T-cell (primary cell): ENCODE measurements around the gene SIRPB2. TPM values are rescaled to one million over a fixed set of nuclear protein-coding genes. Genes with fewer than 3 reads are reported as not detected.

ENCODE experiments used
- ATAC-seq, 4 experiments: fragments of 200-7000 bp in 3 of 4; fragments of 150-1000 bp in 1 of 4; cut with Tn5 transposase; replicated peaks in 1 of 4; 1 replicate in 3 of 4; 2 replicates in 1 of 4; pipeline ENCODE4 v1.10.0; 2021; ENCODE audit warnings: moderate library complexity in 3 of 4, mild to moderate bottlenecking in 2 of 4, moderate number of reproducible peaks in 1 of 4
- CTCF ChIA-PET, 2 donors: fragments of 300-600 bp; sonication (Branson Sonifier 250); formaldehyde crosslinking; loops; one replicate each; lab custom pipeline; 2022; ENCODE audit warnings: antibody characterized with exemption in 2 of 2; lab: Charles Lee
- POLR2A ChIA-PET, 2 donors: fragments of 300-600 bp; sonication (Branson Sonifier 250); formaldehyde crosslinking; loops; one replicate each; lab custom pipeline; 2022; ENCODE audit warnings: antibody characterized with exemption in 2 of 2; lab: Charles Lee
- DNase-seq, 35 experiments: peaks; one replicate each; pipeline versions ENCODE4 v3.0.0 to v3.0.0-alpha.2; 2013 to 2023
- H3K27ac ChIP-seq: one replicate; pipeline ENCODE4 v1.5.1; 2013; ENCODE audit warnings: low read length
- H3K27me3 ChIP-seq, 2 experiments: replicated peaks in 1 of 2; 1 replicate in 1 of 2; 2 replicates in 1 of 2; pipeline versions ENCODE4 v1.6.1 to v1.7.0; 2013; ENCODE audit warnings: low read length in 1 of 2, mixed read lengths in 1 of 2; ENCODE audit not compliant: control insufficient read depth in 2 of 2, insufficient read depth in 2 of 2; ENCODE audit errors: extremely low read depth in 1 of 2
- H3K36me3 ChIP-seq, 2 donors: 1 replicate in 1 of 2; 2 replicates in 1 of 2; pipeline versions ENCODE4 v1.6.1 to v1.7.0; 2013; ENCODE audit warnings: low read length in 1 of 2; ENCODE audit not compliant: control insufficient read depth in 2 of 2, insufficient read depth in 1 of 2; ENCODE audit errors: extremely low read depth in 1 of 2
- H3K4me1 ChIP-seq, 2 experiments: 1 replicate in 1 of 2; 2 replicates in 1 of 2; pipeline versions ENCODE4 v1.6.1 to v1.7.0; 2013; ENCODE audit warnings: low read length in 2 of 2, mixed read lengths in 1 of 2; ENCODE audit not compliant: insufficient read depth in 2 of 2, control insufficient read depth in 1 of 2; ENCODE audit errors: extremely low read depth in 1 of 2
- H3K4me3 ChIP-seq, 2 donors: 1 replicate in 1 of 2; 2 replicates in 1 of 2; pipeline versions ENCODE4 v1.5.1 to v1.7.0; 2013; ENCODE audit warnings: mild to moderate bottlenecking in 2 of 2, low read length in 1 of 2, moderate library complexity in 1 of 2; ENCODE audit not compliant: control insufficient read depth in 1 of 2; ENCODE audit errors: extremely low read depth in 1 of 2
- H3K9me3 ChIP-seq: 2 replicates; pipeline ENCODE4 v1.7.0; 2013
- H3K27ac Mint-ChIP-seq, 2 donors: one replicate each; pipeline ENCODE4 v1.8.0; 2020 to 2021; ENCODE audit warnings: mild to moderate bottlenecking in 2 of 2, mixed read lengths in 2 of 2
- H3K27me3 Mint-ChIP-seq, 2 donors: one replicate each; pipeline ENCODE4 v1.8.0; 2021 to 2022; ENCODE audit warnings: mixed read lengths in 2 of 2
- H3K36me3 Mint-ChIP-seq: one replicate; pipeline ENCODE4 v1.8.0; 2021; ENCODE audit warnings: mixed read lengths
- H3K4me1 Mint-ChIP-seq, 3 donors: one replicate each; pipeline ENCODE4 v1.8.0; 2020 to 2022; ENCODE audit warnings: mixed read lengths in 3 of 3, mild to moderate bottlenecking in 1 of 3
- H3K4me3 Mint-ChIP-seq, 3 donors: one replicate each; pipeline ENCODE4 v1.8.0; 2020 to 2022; ENCODE audit warnings: mild to moderate bottlenecking in 3 of 3, mixed read lengths in 3 of 3, moderate library complexity in 3 of 3
- H3K9me3 Mint-ChIP-seq, 3 donors: one replicate each; pipeline ENCODE4 v1.8.0; 2020 to 2022; ENCODE audit warnings: mixed read lengths in 3 of 3
- WGBS: methylation state at CpG from one replicate; pipeline ENCODE4 v1.1.5; 2013; ENCODE audit warnings: missing lambda C conversion rate; ENCODE audit not compliant: insufficient coverage; 5-methylcytosine and 5-hydroxymethylcytosine counted together
- total RNA-seq, 35 experiments: library from RNA in 6 of 35; stranded (reverse) in 6 of 35; fragments of 120-200 nt in 1 of 35; gene quantifications; one replicate each; pipeline versions ENCODE4 v1.2.1 to v1.2.4 and lab custom pipeline; 2013 to 2026

SIRPB2 gene
- total RNA-seq, 5 donors from 2014 or later (not counting 1 experiment from before 2014, with no cell fraction given), result 0.09 to 0.58 TPM; not detected in 3

DNA sequence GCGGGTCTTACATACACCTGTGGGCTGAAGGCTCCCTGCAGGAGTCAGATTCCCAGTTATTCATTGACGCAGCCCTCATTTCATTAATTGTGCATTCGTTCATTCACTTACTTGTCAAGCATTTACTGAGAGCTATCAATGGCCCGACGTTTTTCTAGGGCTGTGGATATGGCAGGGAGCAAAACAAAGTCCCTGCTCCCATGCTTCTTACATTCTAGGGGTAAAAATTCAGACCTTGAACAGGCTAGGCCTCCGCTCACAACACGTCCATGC lies 24.2 kb downstream of the SIRPB2 start:
- POLR2A ChIA-PET, result no interaction called here

DNA sequence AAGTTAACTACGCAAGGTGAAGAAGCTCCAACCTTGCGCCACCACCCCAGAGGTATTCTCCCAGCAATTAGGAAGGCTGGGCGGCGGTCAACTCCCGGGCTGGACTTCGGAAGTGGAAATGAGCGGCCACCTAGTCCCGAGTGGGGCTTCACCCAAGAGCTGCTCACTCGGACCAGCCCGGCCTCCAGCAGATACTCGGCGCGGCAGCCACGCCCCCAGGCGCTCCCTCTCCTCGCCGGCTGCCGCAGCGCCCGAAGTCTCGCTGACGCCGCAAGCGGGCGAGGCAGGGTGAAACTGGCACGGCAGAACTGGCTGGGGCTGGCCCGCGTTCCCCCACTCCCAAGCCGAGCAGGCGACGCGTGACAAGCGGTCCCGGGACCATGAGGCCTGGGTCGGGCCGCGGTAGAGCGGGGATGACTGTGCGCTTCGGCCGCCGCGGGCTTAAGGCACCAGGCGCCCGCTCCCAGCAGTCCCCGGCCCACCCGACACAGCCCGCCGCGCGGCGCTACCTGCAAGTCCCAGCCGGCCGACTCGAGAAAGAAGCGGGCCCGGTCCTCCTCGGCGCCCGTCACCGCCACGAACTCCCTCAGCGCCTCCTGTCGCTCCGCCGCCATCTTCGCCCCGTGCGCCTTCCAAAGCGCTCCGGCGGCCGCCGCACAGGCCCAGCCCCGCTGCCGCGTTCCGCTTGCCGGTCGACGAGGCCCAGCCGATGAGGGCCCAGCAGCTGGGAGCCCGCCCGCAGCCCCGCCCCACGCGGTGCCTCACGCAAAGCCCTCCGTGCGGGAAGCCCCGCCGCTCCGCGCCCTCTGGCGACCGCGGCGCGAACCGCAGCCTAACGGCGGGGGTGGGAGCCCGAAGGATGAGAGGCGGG lies 24.8 kb downstream of the SIRPB2 start, which contains the start of gene NSFL1C:
Gene NSFL1C (minus strand): TSS at position 639 of the 871 bp plus-strand sequence. CDS start 25 bp downstream, at position 614.
- CTCF ChIA-PET, result interaction anchor here (0.8 to 2.7 kb wide), 7 partner anchors 19 to 1004 kb away, joined by 3 to 19 read pairs (median 4); partner anchors contain the start of gene SNRPB (in 1 of the 2)

More for the DNA sequence above, 24.2 kb downstream of the SIRPB2 start:
- Mint-ChIP-seq H3K36me3 (peaks cover 15% of the 10 kb centered on the region), H3K4me3 (peak overlapping the region; percentile 72 to 85 (median 82)), H3K27me3 (peaks cover 10 to 14% of the 10 kb centered on the region in 2 donors), H3K9me3 (no peaks in the 10 kb centered on the region), H3K27ac (peak overlapping the region; percentile 66 to 75), H3K4me1 (peaks cover 46 to 52% (median 46%) of the 10 kb centered on the region in 3 donors)
- 10% methylated on average over 2 of the region's 7 CpGs for WGBS
- peaks cover 0 to 15% of the 10 kb centered on the region in 2 donors for H3K36me3 ChIP-seq
- H3K27ac ChIP-seq, result peak overlapping the region; percentile 35
- CTCF ChIA-PET, result interaction anchor here (0.9 to 2.7 kb wide), 6 partner anchors 19 to 1004 kb away, joined by 3 to 19 read pairs (median 4); partner anchors contain the start of gene SNRPB (in 1 of the 2)
- peaks cover 0 to 27% of the 10 kb centered on the region in 2 experiments for H3K27me3 ChIP-seq
- H3K4me3 ChIP-seq, result no peak overlapping the region
- H3K4me1 ChIP-seq, result peaks cover 26 to 31% of the 10 kb centered on the region in 2 experiments
- DNase-seq (no peak), ATAC-seq (no peak)
- H3K9me3 ChIP-seq, result no peaks in the 10 kb centered on the region

GRCh38 chr20:1465470-1466210 lies 25.6 kb downstream of the SIRPB2 start:
- Histone ChIP-seq H3K9me3 (no peaks in the 10 kb centered on the region), H3K36me3 (peaks cover 0 to 26% of the 10 kb centered on the region in 2 donors), H3K4me1 (peaks cover 26 to 31% of the 10 kb centered on the region in 2 experiments), H3K27ac (peak overlapping the region; percentile 56), H3K27me3 (peaks cover 0 to 21% of the 10 kb centered on the region in 2 experiments), H3K4me3 (peak overlapping the region; percentile 67 to 86)
- no peak for ATAC-seq
- H3K4me3 Mint-ChIP-seq, result peak overlapping the region; percentile 72 to 85 (median 82)
- peak overlapping the region; percentile 81 to 84 for H3K27ac Mint-ChIP-seq
- ChIA-PET POLR2A (no interaction called here), CTCF (interaction anchor here in 1 of 2 donors (0.8 to 2.7 kb wide), 3 partner anchors 18 to 311 kb away, joined by 3 to 19 read pairs (median 4); no protein-coding TSS in a partner anchor)
- DNase-seq, result no peak
- peaks cover 53 to 60% (median 54%) of the 10 kb centered on the region in 3 donors for H3K4me1 Mint-ChIP-seq
- H3K27me3 Mint-ChIP-seq, result peaks cover 5 to 7% of the 10 kb centered on the region in 2 donors
- peaks cover 22% of the 10 kb centered on the region for H3K36me3 Mint-ChIP-seq
- no peaks in the 10 kb centered on the region for H3K9me3 Mint-ChIP-seq
- 64% methylated on average over 5 of the region's 12 CpGs for WGBS

More for the DNA sequence above, 24.8 kb downstream of the SIRPB2 start, which contains the start of gene NSFL1C:
- H3K36me3 ChIP-seq, result peaks cover 0 to 18% of the 10 kb centered on the region in 2 donors
- peaks cover 46 to 53% (median 49%) of the 10 kb centered on the region in 3 donors for H3K4me1 Mint-ChIP-seq
- H3K4me3 ChIP-seq, result peak within 1 kb of the TSS; percentile 67 to 86
- H3K27me3 ChIP-seq, result peaks cover 0 to 23% of the 10 kb centered on the region in 2 experiments
- no peaks in the 10 kb centered on the region for H3K9me3 Mint-ChIP-seq
- peak within 1 kb of the TSS; percentile 72 to 85 (median 82) for H3K4me3 Mint-ChIP-seq
- peaks cover 15% of the 10 kb centered on the region for H3K36me3 Mint-ChIP-seq
- POLR2A ChIA-PET, result no interaction called here
- no peaks in the 10 kb centered on the region for H3K9me3 ChIP-seq
- peaks cover 7 to 11% of the 10 kb centered on the region in 2 donors for H3K27me3 Mint-ChIP-seq
- DNase-seq (peak; percentile 91 to 99 (median 96)), ATAC-seq (peak; percentile 95 to 99 (median 98))
- peak within 1 kb of the TSS; percentile 81 to 84 for H3K27ac Mint-ChIP-seq
- H3K27ac ChIP-seq, result peak within 1 kb of the TSS; percentile 56
- WGBS, result under 1% methylated on average over 85 of the region's 104 CpGs
- H3K4me1 ChIP-seq, result peaks cover 26 to 31% of the 10 kb centered on the region in 2 experiments

GRCh38 chr20:1463971-1464570 lies 27.1 kb downstream of the SIRPB2 start:
- peaks cover 0 to 41% of the 10 kb centered on the region in 2 donors for H3K36me3 ChIP-seq
- H3K9me3 ChIP-seq, result no peaks in the 10 kb centered on the region
- ChIA-PET POLR2A (no interaction called here), CTCF (no interaction called here)
- H3K27ac ChIP-seq, result no peak overlapping the region
- H3K4me1 ChIP-seq, result peaks cover 26 to 31% of the 10 kb centered on the region in 2 experiments
- H3K27me3 ChIP-seq, result peaks cover 0 to 8% of the 10 kb centered on the region in 2 experiments
- peak overlapping the region in 2 of 3 donors; percentile 18 to 72 for H3K4me3 Mint-ChIP-seq
- DNase-seq, result no peak
- H3K36me3 Mint-ChIP-seq, result peaks cover 33% of the 10 kb centered on the region
- H3K4me1 Mint-ChIP-seq, result peaks cover 57 to 61% (median 60%) of the 10 kb centered on the region in 3 donors
- H3K27ac Mint-ChIP-seq, result no peak overlapping the region
- no peak overlapping the region for H3K4me3 ChIP-seq
- H3K9me3 Mint-ChIP-seq, result no peaks in the 10 kb centered on the region
- ATAC-seq, result no peak
- peaks cover 0 to 6% of the 10 kb centered on the region in 2 donors for H3K27me3 Mint-ChIP-seq
- 94% methylated on average over 7 of the region's 9 CpGs for WGBS

GRCh38 chr20:1462834-1463233 lies 28.4 kb downstream of the SIRPB2 start:
- Mint-ChIP-seq H3K36me3 (peaks cover 42% of the 10 kb centered on the region), H3K27ac (no peak overlapping the region), H3K4me1 (peaks cover 56 to 58% (median 57%) of the 10 kb centered on the region in 3 donors), H3K4me3 (no peak overlapping the region), H3K9me3 (no peaks in the 10 kb centered on the region), H3K27me3 (no peaks in the 10 kb centered on the region)
- no peak for DNase-seq
- Histone ChIP-seq H3K4me1 (peaks cover 26 to 30% of the 10 kb centered on the region in 2 experiments), H3K36me3 (peaks cover 0 to 53% of the 10 kb centered on the region in 2 donors), H3K27ac (no peak overlapping the region), H3K9me3 (no peaks in the 10 kb centered on the region), H3K27me3 (no peaks in the 10 kb centered on the region), H3K4me3 (no peak overlapping the region)
- CTCF ChIA-PET, result no interaction called here
- POLR2A ChIA-PET, result interaction anchor here in 1 of 2 donors (0.6 kb wide), 1 partner anchor 664 kb away, joined by 3 read pairs; no protein-coding TSS in a partner anchor
- ATAC-seq, result no peak
- no CpG with 5 or more reads among the region's 3 CpGs for WGBS
